Activated T-cell treated with anti-CD3 and anti-CD28 coated beads for 4 hours (primary cell): ENCODE measurements around the gene RNASE4.
"Not testable (repeated sequence)": the region's sequence is repeated elsewhere in the genome, so short reads cannot be mapped to it uniquely, and the experiment has no call there.

Experiments used
- DNase-seq: peaks from one replicate; pipeline ENCODE4 v3.0.0-alpha.2; 2020

RNASE4 gene

GRCh38 chr14:20700965-20701364, 16.6 kb downstream of the RNASE4 start:
- DNase-seq: not testable (repeated sequence)

DNA sequence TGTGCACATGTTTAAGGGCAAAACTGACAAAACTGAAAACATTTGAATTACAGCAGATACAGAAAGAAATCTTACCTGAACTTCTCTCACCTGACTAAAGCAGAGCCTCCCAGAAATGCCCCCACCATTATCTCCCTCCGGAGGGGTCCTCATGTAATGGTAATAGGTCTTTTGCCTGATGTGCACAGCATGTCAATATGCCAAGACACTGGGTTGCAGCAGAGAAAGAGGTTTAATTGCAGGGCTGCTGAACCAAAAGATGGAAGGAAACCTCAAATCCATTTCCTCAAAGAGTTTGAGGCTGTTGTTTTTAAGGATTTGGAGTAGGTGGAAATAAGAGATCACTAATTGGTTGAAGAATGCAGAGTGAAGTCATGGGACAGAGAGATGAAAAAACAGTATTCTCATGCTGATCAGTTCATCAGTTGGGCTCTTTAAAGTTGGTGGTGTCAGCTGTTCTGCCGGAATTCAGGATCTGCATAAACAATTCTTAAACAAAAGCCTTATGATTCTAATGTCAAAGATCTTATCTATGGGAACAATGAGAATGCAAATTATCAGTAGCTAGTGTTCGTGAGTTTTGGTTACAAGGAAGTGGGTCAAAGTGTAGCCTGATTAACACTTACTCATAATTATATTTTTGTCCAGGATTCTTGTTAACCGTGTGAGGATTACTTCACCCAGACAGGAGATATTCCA, 22.4 kb downstream of the RNASE4 start:
- no peak for DNase-seq

GRCh38 chr14:20707622-20708021, 23.3 kb downstream of the RNASE4 start:
- no peak for DNase-seq

GRCh38 chr14:20711261-20711660, 26.9 kb downstream of the RNASE4 start:
- no peak for DNase-seq

- DNase-seq: no peak
Observed at GRCh38 chr14:20711685-20712084, 27.3 kb downstream of the RNASE4 start.

DNA sequence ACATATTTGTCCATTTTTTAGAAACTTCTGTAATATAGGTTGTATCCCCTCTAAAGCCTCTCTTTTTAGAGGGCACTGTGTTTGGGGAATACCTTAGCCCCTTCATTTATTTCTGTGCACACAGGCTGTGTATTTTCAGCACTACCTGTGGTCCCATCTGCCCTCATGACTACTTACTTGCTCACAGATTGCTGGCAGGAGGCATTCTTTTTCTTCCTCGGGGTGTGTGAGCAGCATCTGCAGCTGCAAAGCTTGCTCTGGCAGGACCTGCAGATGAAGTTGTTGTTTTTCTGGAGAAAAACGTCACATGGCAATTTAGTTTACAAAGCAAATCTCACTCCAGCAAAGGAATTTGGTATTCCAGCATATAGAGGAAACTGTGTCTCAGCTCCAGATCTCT, 28.5 kb downstream of the RNASE4 start:
- DNase-seq: no peak

- no peak for DNase-seq
Observed at GRCh38 chr14:20714593-20715250, 30.4 kb downstream of the RNASE4 start.

GRCh38 chr14:20719777-20720176, 35.4 kb downstream of the RNASE4 start:
- DNase-seq: no peak

- DNase-seq: no peak
Observed at GRCh38 chr14:20720741-20721140, 36.4 kb downstream of the RNASE4 start.

- DNase-seq: no peak
Observed at GRCh38 chr14:20722016-20722415, 37.7 kb downstream of the RNASE4 start.

- no peak for DNase-seq
Observed at GRCh38 chr14:20723488-20723887, 39.1 kb downstream of the RNASE4 start.

GRCh38 chr14:20726121-20726520, 41.8 kb downstream of the RNASE4 start:
- DNase-seq: not testable (repeated sequence)

- DNase-seq: no peak
Observed at GRCh38 chr14:20726531-20726930, 42.2 kb downstream of the RNASE4 start.

DNA sequence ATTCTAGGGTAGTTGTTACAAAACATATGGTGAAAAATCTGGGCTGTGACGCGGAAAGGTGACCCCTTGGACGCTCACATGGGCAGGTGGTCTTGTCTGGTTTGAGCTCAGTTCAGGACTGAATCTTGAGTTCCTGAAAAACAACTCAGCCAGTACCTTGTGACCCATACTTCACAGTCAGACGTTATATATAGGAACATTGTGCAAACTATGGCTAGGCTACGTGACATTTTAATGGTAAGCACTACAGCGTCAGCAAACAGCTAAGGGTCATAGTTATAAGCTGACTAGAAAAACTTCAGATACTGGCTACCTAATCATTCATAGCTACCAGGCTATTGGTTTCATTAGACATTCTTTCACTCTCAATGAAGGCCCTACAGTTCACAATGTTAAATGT, 46.5 kb downstream of the RNASE4 start:
- DNase-seq: no peak

DNA sequence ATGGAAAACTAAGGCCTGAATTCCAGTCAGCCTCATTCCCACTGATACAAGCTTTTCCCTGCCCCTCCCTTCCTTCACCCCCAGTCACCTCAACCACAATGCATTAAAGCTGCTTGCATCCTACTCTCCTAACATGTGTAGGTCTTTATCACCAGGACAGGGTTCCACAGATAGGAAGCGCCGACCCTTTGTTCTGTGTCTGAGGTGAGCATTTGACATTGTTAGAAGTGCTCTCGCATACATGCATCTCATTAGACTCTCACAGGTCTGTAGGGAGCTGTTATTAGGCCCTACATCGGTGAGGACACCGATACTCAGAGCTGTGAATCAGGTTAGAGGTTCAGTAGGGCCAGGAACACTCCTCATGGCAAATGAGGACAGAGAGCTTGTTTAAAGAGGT, 48.1 kb downstream of the RNASE4 start:
- no peak for DNase-seq

- DNase-seq: no peak
Observed at GRCh38 chr14:20732979-20733635, 48.7 kb downstream of the RNASE4 start.

DNA sequence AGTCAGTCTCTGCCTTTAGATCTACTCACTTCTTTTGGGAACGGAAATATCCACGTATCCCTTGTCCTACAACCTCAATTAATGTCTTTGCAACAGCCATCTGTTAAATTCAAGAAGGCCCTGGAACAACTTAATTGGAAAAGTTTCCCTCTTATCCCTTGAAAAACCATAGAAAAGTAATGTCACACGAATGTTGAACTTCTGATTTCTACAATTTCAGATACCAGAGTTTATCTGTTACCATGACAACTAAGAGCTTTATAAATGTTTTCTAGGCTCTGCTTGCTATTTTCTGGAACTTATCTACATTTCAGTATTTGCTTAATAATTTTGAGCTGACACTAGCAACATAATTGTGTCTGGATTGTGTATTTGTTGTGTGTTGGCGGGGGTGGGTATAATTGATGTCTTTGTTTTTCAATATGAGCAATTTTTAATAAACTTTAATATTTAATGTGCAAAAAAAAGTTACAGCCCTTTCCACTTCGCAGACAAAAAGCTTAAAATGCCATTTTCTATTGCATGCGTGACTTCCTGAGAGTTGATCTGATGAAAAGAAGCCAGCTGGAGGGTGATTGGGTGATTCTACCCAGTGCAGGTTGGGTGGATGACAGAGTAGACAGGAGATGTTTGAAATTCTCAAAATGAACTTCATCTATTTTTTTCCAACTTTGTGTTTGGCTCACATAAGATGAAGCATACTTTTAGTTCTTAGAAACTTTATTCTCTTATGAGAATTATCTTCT, 49.5 kb downstream of the RNASE4 start:
- no peak for DNase-seq

- no peak for DNase-seq
Observed at GRCh38 chr14:20734430-20734806, 50.1 kb downstream of the RNASE4 start.

GRCh38 chr14:20738292-20738691, 53.9 kb downstream of the RNASE4 start:
- not testable (repeated sequence) for DNase-seq

GRCh38 chr14:20742132-20742531, 57.8 kb downstream of the RNASE4 start:
- DNase-seq: no peak

DNA sequence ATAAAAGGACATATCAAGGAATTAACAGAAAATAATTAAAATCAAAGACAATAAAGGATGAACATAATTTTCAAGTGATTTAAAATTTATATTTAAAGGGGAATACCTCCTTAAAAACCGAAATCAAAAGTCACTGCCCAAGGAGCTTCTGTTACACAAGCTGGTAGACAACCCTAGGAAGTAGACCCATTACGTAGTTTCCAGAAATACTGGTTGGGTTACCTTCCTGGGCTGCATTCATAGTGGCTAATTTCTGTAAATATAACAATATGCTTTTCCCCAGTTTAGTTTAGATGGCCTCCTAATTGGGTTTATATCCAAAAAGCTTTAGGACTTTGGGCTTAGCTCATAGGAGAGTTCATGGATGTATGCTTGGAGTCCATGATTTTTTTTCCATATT, 59.2 kb downstream of the RNASE4 start:
- no peak for DNase-seq

DNA sequence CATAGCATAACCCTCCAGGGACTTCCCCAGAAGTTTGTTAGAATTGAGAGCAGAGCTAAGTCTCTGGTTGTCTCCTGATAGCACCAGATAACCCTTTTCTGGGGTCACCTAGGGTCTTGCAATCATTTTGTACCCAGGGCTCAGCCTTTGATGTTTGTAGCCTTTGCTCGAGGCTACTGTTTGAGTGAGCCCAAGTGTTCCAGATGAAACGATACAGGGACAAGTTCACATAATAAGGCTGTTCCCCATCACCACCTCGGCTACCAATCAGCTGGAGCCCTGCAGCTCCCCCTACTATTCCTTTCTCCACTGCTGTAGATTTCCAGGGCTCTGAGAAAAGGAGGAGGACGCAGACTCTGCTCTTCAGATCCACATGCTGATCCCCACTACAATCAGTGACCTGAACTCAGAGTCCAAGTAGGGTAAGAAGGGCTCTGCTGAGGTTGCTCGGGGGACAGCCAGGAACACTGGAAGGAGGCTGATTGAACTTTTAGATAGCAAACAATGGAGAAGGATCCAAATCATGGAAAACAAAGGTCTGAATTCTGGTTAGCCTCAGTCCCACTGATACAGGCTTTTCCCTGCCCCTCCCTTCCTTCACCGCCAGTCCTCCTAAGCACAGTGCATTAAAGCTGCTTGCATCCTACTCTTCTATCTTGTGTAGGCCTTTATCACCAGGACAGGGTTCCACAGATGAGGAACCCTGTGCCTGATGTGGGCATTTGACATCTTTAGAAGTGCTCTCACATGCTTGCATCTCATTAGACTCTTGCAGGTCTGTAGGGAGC, 61.4 kb downstream of the RNASE4 start, which contains the start of gene EDDM3A:
Gene EDDM3A, plus strand, starts transcription at position 317 of the 788 bp plus-strand sequence. CDS start 1,694 bp downstream, outside the sequence.
- DNase-seq: no peak

DNA sequence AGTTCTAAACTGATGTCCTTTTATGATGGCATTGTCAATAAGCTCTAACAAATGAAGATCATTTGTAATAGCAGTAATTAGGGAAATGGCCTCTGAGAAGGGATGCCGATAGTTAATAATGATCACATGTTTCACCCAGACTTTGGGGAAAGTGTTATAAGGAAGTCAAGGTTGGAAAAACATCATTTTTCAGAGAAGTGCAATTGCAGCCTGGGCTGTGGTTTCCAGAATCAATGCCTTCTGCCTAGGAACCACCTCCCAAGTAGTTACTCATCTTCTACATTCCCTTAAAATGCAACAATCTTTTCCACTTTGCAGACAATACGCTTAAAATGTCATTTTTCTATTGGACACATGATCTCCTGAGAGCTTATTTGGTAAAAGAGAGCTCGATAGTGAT, 62.2 kb downstream of the RNASE4 start:
- no peak for DNase-seq
